ENCODE results near the gene SLC10A3. TPM values are rescaled to one million over a fixed set of nuclear protein-coding genes. Genes with fewer than 3 reads are reported as not detected.

Gene SLC10A3
- total and polyA plus RNA-seq, 2 of the 8 experiments (the other 6 are each of a cell fraction or from before 2014, with no cell fraction given): 6.8 to 9.5 TPM

GRCh38 chrX:154486052-154486395 is 4.4 kb downstream of the SLC10A3 start:
- Histone ChIP-seq H2AFZ (ENCODE audit: low read length) (no peak overlapping the region), H4K5ac (ENCODE audit: insufficient read length, low read depth, low read length) (peak overlapping the region; percentile 66), H3K9ac (replicated peaks in 1 of 4; ENCODE audit: extremely low read depth in 1 of 4, low read depth in 3 of 4, low read length in 3 of 4) (peak overlapping the region; percentile 9 to 47 (median 27); a peak in 5 of 7 replicates), H3K79me1 (ENCODE audit: low read depth, low read length) (no peaks in the 10 kb centered on the region), H3K23ac (ENCODE audit: insufficient read length) (no peak overlapping the region), H3K9me3 (ENCODE audit: insufficient read depth in 2 of 2, low read depth in 1 of 2, low read length in 1 of 2) (no peaks in the 10 kb centered on the region), H2BK5ac (ENCODE audit: low read depth, low read length) (no peak overlapping the region), H3K4me2 (ENCODE audit: insufficient read depth in 1 of 2, low read depth in 2 of 2, low read length in 2 of 2) (peak overlapping the region; percentile 68), H4K8ac (ENCODE audit: extremely low read depth, insufficient read depth, low read length) (no peak overlapping the region; the same call in 1 of the 2 replicates), H2AK5ac (ENCODE audit: low read depth, low read length) (no peak overlapping the region), H3K14ac (ENCODE audit: insufficient read length) (no peak overlapping the region), H3K4me3 (ENCODE audit: extremely low read depth in 1 of 4, insufficient read depth in 2 of 4, low read depth in 3 of 4, low read length in 4 of 4) (peak overlapping the region; percentile 37 to 81 (median 58)), H3K4ac (replicated peaks; ENCODE audit: insufficient read length, low read depth, low read length) (peak overlapping the region; percentile 38), H4K91ac (replicated peaks; ENCODE audit: insufficient read length, low read length) (no peak overlapping the region), H3K27me3 (replicated peaks in 1 of 4; ENCODE audit: control insufficient read depth in 3 of 4, extremely low read depth in 1 of 4, insufficient read depth in 3 of 4, low read length in 3 of 4) (no peaks in the 10 kb centered on the region; a peak in 1 of 7 replicates), H2BK15ac (ENCODE audit: low read length) (no peak overlapping the region), H4K20me1 (replicated peaks in 1 of 2; ENCODE audit: control insufficient read depth in 1 of 2, insufficient read depth in 2 of 2, low read length in 2 of 2) (peaks cover 1 to 2% of the 10 kb centered on the region in 2 experiments), H3K4me1 (replicated peaks in 1 of 4; ENCODE audit: control insufficient read depth in 3 of 4, insufficient read depth in 4 of 4, low read length in 3 of 4) (peaks cover 0 to 12% (median 3%) of the 10 kb centered on the region in 4 experiments; a peak in 4 of 7 replicates), H3K23me2 (ENCODE audit: low read depth, low read length) (no peaks in the 10 kb centered on the region; the same call in 1 of the 2 replicates), H3K36me3 (ENCODE audit: control insufficient read depth in 2 of 4, insufficient read depth in 4 of 4, low read length in 3 of 4) (peaks cover 0 to 13% (median 0%) of the 10 kb centered on the region in 4 experiments; a peak in 2 of 8 replicates), H3K27ac (ENCODE audit: low read depth, low read length) (no peak overlapping the region), H3K18ac (ENCODE audit: extremely low read depth, low read length) (no peak overlapping the region), H3K56ac (replicated peaks; ENCODE audit: insufficient read length, low read depth, low read length) (no peak overlapping the region), H2BK120ac (replicated peaks; ENCODE audit: low read depth, low read length) (no peak overlapping the region), H2BK20ac (ENCODE audit: low read length) (no peak overlapping the region), H2BK12ac (ENCODE audit: low read depth, low read length) (no peak overlapping the region), H3K79me2 (ENCODE audit: control insufficient read depth in 1 of 2, insufficient read depth in 2 of 2, low read length in 2 of 2) (no peaks in the 10 kb centered on the region)
- no peak for FAIRE-seq
- peak in 1 of 2 experiments; percentile 53 for DNase-seq (ENCODE audit: low read depth in 1 of 2, low spot score in 2 of 2)
- WGBS, 2 experiments (ENCODE audit: extremely low coverage in 1 of 2, insufficient coverage in 1 of 2, insufficient read length in 1 of 2, insufficient replicate concordance in 2 of 2, low coverage in 1 of 2, low lambda C conversion rate in 2 of 2, missing lambda C conversion rate in 1 of 2): no CpG with 5 or more reads among the region's 35 CpGs
- TF ChIP-seq, protein P1, sequence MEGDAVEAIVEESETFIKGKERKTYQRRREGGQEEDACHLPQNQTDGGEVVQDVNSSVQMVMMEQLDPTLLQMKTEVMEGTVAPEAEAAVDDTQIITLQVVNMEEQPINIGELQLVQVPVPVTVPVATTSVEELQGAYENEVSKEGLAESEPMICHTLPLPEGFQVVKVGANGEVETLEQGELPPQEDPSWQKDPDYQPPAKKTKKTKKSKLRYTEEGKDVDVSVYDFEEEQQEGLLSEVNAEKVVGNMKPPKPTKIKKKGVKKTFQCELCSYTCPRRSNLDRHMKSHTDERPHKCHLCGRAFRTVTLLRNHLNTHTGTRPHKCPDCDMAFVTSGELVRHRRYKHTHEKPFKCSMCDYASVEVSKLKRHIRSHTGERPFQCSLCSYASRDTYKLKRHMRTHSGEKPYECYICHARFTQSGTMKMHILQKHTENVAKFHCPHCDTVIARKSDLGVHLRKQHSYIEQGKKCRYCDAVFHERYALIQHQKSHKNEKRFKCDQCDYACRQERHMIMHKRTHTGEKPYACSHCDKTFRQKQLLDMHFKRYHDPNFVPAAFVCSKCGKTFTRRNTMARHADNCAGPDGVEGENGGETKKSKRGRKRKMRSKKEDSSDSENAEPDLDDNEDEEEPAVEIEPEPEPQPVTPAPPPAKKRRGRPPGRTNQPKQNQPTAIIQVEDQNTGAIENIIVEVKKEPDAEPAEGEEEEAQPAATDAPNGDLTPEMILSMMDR (IDR thresholded peaks at IDR 0.05; ENCODE audit: control extremely low read depth in 1 of 3, insufficient read depth in 1 of 3, low read depth in 1 of 3, low read length in 3 of 3): no peak
- TF ChIP-seq KDM4A (IDR thresholded peaks at IDR 0.05; ENCODE audit: low read depth, low read length, severe bottlenecking): peak; percentile 51
- TF ChIP-seq, protein P2, sequence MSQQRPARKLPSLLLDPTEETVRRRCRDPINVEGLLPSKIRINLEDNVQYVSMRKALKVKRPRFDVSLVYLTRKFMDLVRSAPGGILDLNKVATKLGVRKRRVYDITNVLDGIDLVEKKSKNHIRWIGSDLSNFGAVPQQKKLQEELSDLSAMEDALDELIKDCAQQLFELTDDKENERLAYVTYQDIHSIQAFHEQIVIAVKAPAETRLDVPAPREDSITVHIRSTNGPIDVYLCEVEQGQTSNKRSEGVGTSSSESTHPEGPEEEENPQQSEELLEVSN (IDR thresholded peaks at IDR 0.05): peak; percentile 44; the same call in 1 of the 2 replicates
- ChIA-PET POLR2A (ENCODE audit: partially characterized antibody) (interaction anchor here (0.9 to 2.3 kb wide), 5 partner anchors 27 to 88 kb away, joined by 4 to 8 read pairs (median 6); no protein-coding TSS in a partner anchor), CTCF (ENCODE audit: partially characterized antibody) (interaction anchor here (0.9 to 2.3 kb wide), 3 partner anchors 48 to 113 kb away, joined by 3 to 5 read pairs (median 3); no protein-coding TSS in a partner anchor)

Measured in H1 (cell line).